B cell (primary cell): ENCODE results near the gene MIOX. TPM values are rescaled to one million over a fixed set of nuclear protein-coding genes. Genes with fewer than 3 reads are reported as not detected.

Experiments used
- ATAC-seq: fragments of 200-7000 bp; cut with Tn5 transposase; one replicate; pipeline ENCODE4 v1.10.0; 2021; ENCODE audit warnings: low read depth, mild to moderate bottlenecking, moderate number of reproducible peaks, moderate library complexity
- CTCF ChIA-PET: fragments of 350-600 bp; sonication (Branson Sonifier 250); formaldehyde crosslinking; loops from one replicate; lab custom pipeline; 2021; ENCODE audit warnings: antibody characterized with exemption, inconsistent platforms; lab: Charles Lee
- POLR2A ChIA-PET: fragments of 350-600 bp; sonication (Branson Sonifier 250); formaldehyde crosslinking; loops from one replicate; lab custom pipeline; 2021; ENCODE audit warnings: antibody characterized with exemption; lab: Charles Lee
- DNase-seq: peaks from one replicate; pipeline ENCODE4 v3.0.0; 2013
- H2AFZ ChIP-seq: 2 replicates; pipeline ENCODE4 v1.6.1; 2012; ENCODE audit warnings: mild to moderate bottlenecking, low read depth, low read length; ENCODE audit not compliant: insufficient read depth, poor library complexity, severe bottlenecking
- H3K27ac ChIP-seq, 2 donors: 1 replicate in 1 of 2; 2 replicates in 1 of 2; pipeline ENCODE4 v1.5.1; 2012 to 2013; ENCODE audit warnings: low read length in 2 of 2, mild to moderate bottlenecking in 2 of 2, moderate library complexity in 1 of 2
- H3K27me3 ChIP-seq, 4 experiments: fragments of 200-600 bp in 1 of 4; sonication (generic) in 1 of 4; replicated peaks in 1 of 4; 1 replicate in 2 of 4; 2 replicates in 2 of 4; pipeline versions ENCODE4 v1.6.1 to v1.7.0; 2013 to 2016; ENCODE audit warnings: low read length in 3 of 4, mild to moderate bottlenecking in 2 of 4, mixed read lengths in 1 of 4, moderate library complexity in 1 of 4; ENCODE audit not compliant: insufficient read depth in 4 of 4, control insufficient read depth in 3 of 4; ENCODE audit errors: control extremely low read depth in 1 of 4
- H3K36me3 ChIP-seq, 2 experiments: replicated peaks in 1 of 2; 1 replicate in 1 of 2; 2 replicates in 1 of 2; pipeline versions ENCODE4 v1.6.1 to v1.7.1; 2013; ENCODE audit warnings: low read length in 1 of 2; ENCODE audit not compliant: insufficient read depth in 2 of 2, control insufficient read depth in 1 of 2; ENCODE audit errors: control extremely low read depth in 1 of 2, extremely low read depth in 1 of 2
- H3K4me1 ChIP-seq, 2 donors: fragments of 200-600 bp in 1 of 2; sonication (generic) in 1 of 2; 1 replicate in 1 of 2; 2 replicates in 1 of 2; pipeline versions ENCODE4 v1.5.1 to v1.6.1; 2013 to 2017; ENCODE audit warnings: low read length in 2 of 2; ENCODE audit not compliant: control insufficient read depth in 2 of 2, insufficient read depth in 2 of 2
- H3K4me2 ChIP-seq: replicated peaks from 2 replicates; pipeline ENCODE3; 2012; ENCODE audit warnings: mild to moderate bottlenecking, low read depth, low read length; ENCODE audit not compliant: poor library complexity, severe bottlenecking
- H3K4me3 ChIP-seq, 5 experiments: fragments of 200-600 bp in 1 of 5; sonication (generic) in 1 of 5; 1 replicate in 3 of 5; 2 replicates in 2 of 5; pipeline versions ENCODE4 v1.5.1 to v1.7.0; 2011 to 2016; ENCODE audit warnings: low read length in 4 of 5, mild to moderate bottlenecking in 4 of 5, low read depth in 2 of 5, control low read depth in 1 of 5, moderate library complexity in 1 of 5; ENCODE audit not compliant: insufficient read depth in 1 of 5; ENCODE audit errors: control extremely low read depth in 1 of 5, extremely low read depth in 1 of 5
- H3K79me2 ChIP-seq: fragments of 200-600 bp; sonication (generic); one replicate; pipeline ENCODE4 v1.6.0; 2016; ENCODE audit warnings: low read length; ENCODE audit not compliant: control insufficient read depth, insufficient read depth
- H3K9ac ChIP-seq: fragments of 200-600 bp; sonication (generic); 2 replicates; pipeline ENCODE4 v1.6.1; 2017; ENCODE audit warnings: mild to moderate bottlenecking, low read length, moderate library complexity
- H3K9me3 ChIP-seq, 3 donors: one replicate each; pipeline versions ENCODE4 v1.6.1 to v1.7.1; 2013; ENCODE audit warnings: low read length in 2 of 3; ENCODE audit not compliant: control insufficient read depth in 2 of 3, insufficient read depth in 1 of 3; ENCODE audit errors: control extremely low read depth in 1 of 3
- H4K20me1 ChIP-seq: 2 replicates; pipeline ENCODE4 v1.6.0; 2012; ENCODE audit warnings: mild to moderate bottlenecking, low read length; ENCODE audit not compliant: insufficient read depth, control insufficient read depth, poor library complexity, severe bottlenecking
- H3K27ac Mint-ChIP-seq: one replicate; pipeline ENCODE4 v1.8.0; 2021; ENCODE audit warnings: mixed read lengths
- H3K27me3 Mint-ChIP-seq: one replicate; pipeline ENCODE4 v1.8.0; 2021; ENCODE audit warnings: mixed read lengths
- H3K4me1 Mint-ChIP-seq: one replicate; pipeline ENCODE4 v1.8.0; 2021; ENCODE audit warnings: mixed read lengths
- H3K4me3 Mint-ChIP-seq: one replicate; pipeline ENCODE4 v1.8.0; 2021; ENCODE audit warnings: mixed read lengths
- H3K9me3 Mint-ChIP-seq: one replicate; pipeline ENCODE4 v1.8.0; 2022; ENCODE audit warnings: mixed read lengths; ENCODE audit not compliant: insufficient read depth
- CTCF ChIP-seq: fragments of 200-600 bp; IDR thresholded peaks from one replicate; pipeline ENCODE4 v1.8.0; 2022; ENCODE audit warnings: antibody characterized with exemption, mild to moderate bottlenecking
- EZH2 ChIP-seq: IDR thresholded peaks from 2 replicates; pipeline ENCODE4 v1.6.1; 2012; ENCODE audit warnings: borderline replicate concordance, low read depth, mild to moderate bottlenecking, moderate library complexity, low read length; ENCODE audit not compliant: insufficient read depth, poor library complexity, severe bottlenecking
- WGBS: methylation state at CpG from one replicate; pipeline ENCODE4 v1.1.5; 2013; ENCODE audit warnings: missing lambda C conversion rate; ENCODE audit not compliant: insufficient coverage; 5-methylcytosine and 5-hydroxymethylcytosine counted together
- intact Hi-C: fragments of 100-400 bp; cut with micrococcal nuclease; formaldehyde crosslinking; loops from one replicate; pipeline ENCODE4 v1.10.0; 2022
- polyA plus RNA-seq: library from polyadenylated mRNA; depleted of rRNA; stranded (reverse); fragments of >200 nt; gene quantifications from 2 replicates; pipeline ENCODE4 v1.2.3, GENCODE V29; 2012
- total RNA-seq, 2 donors: library from RNA; stranded (reverse); fragments of 120-200 nt in 1 of 2; gene quantifications; 1 replicate in 1 of 2; 2 replicates in 1 of 2; pipeline versions ENCODE4 v1.2.3 to v1.2.4, GENCODE V29; 2013 to 2022

The MIOX gene
- total and polyA plus RNA-seq, 2 donors (not counting 1 experiment from before 2014, with no cell fraction given), result 0.88 TPM; not detected in 1

- ChIA-PET CTCF (interaction anchor here (0.7 to 5.4 kb wide), 43 partner anchors 10 to 259 kb away, joined by 3 to 42 read pairs (median 6); partner anchors contain the start of genes DENND6B, HDAC10, LMF2 and NCAPH2), POLR2A (interaction anchor here (0.5 to 1.2 kb wide), 6 partner anchors 26 to 257 kb away, joined by 3 to 11 read pairs (median 3); partner anchors contain the start of gene HDAC10)
- Histone ChIP-seq H3K27me3 (no peaks in the 10 kb centered on the region), H3K4me3 (no peak overlapping the region), H3K9ac (no peak overlapping the region), H2AFZ (no peak overlapping the region), H3K36me3 (peaks cover 0 to 13% of the 10 kb centered on the region in 2 experiments), H3K4me1 (peaks cover 3 to 10% of the 10 kb centered on the region in 2 donors), H4K20me1 (no peaks in the 10 kb centered on the region), H3K79me2 (no peaks in the 10 kb centered on the region), H3K4me2 (no peak overlapping the region), H3K27ac (no peak overlapping the region), H3K9me3 (no peaks in the 10 kb centered on the region)
- H3K27ac Mint-ChIP-seq, result no peak overlapping the region
- intact Hi-C loops, result loop anchor here (1.0 to 2.0 kb wide), 5 partner anchors 28 to 257 kb away; no protein-coding TSS in a partner anchor
- DNase-seq (peak; percentile 80), ATAC-seq (peak; percentile 94)
- H3K4me1 Mint-ChIP-seq, result peaks cover 4% of the 10 kb centered on the region
- no peak overlapping the region for H3K4me3 Mint-ChIP-seq
- H3K27me3 Mint-ChIP-seq, result no peaks in the 10 kb centered on the region
- no peaks in the 10 kb centered on the region for H3K9me3 Mint-ChIP-seq
- 45% methylated on average over 8 of the region's 13 CpGs for WGBS
- TF ChIP-seq CTCF (peak; percentile 73), EZH2 (no peak)
Measured at GRCh38 chr22:50498322-50498890, 11.7 kb downstream of the MIOX start.

GRCh38 chr22:50500452-50500851 lies 13.8 kb downstream of the MIOX start:
- Histone ChIP-seq H3K4me3 (no peak overlapping the region), H3K9ac (no peak overlapping the region), H3K4me1 (peaks cover 3 to 10% of the 10 kb centered on the region in 2 donors), H2AFZ (no peak overlapping the region), H3K36me3 (peaks cover 0 to 24% of the 10 kb centered on the region in 2 experiments), H3K79me2 (peaks cover 6% of the 10 kb centered on the region), H3K9me3 (no peaks in the 10 kb centered on the region), H4K20me1 (peaks cover 10% of the 10 kb centered on the region), H3K27me3 (no peaks in the 10 kb centered on the region), H3K4me2 (no peak overlapping the region), H3K27ac (no peak overlapping the region)
- ChIA-PET CTCF (interaction anchor here (0.8 to 4.6 kb wide), 5 partner anchors 10 to 62 kb away, joined by 4 to 40 read pairs (median 9); partner anchors contain the start of genes SCO2 and SYCE3), POLR2A (interaction anchor here (0.7 kb wide), 1 partner anchor 50 kb away, joined by 3 read pairs; no protein-coding TSS in a partner anchor)
- DNase-seq (peak; percentile 8), ATAC-seq (no peak)
- WGBS, result 100% methylated on average over 11 of the region's 12 CpGs
- Mint-ChIP-seq H3K9me3 (no peaks in the 10 kb centered on the region), H3K4me1 (peaks cover 4% of the 10 kb centered on the region), H3K27ac (no peak overlapping the region), H3K4me3 (no peak overlapping the region), H3K27me3 (no peaks in the 10 kb centered on the region)
- no peak for TF ChIP-seq EZH2
- no peak for TF ChIP-seq CTCF
- intact Hi-C loops, result no loop called here
